ENCODE measurements around the gene MMD.
"Not testable (repeated sequence)": the region's sequence is repeated elsewhere in the genome, so short reads cannot be mapped to it uniquely, and the experiment has no call there.

MMD gene, protein sequence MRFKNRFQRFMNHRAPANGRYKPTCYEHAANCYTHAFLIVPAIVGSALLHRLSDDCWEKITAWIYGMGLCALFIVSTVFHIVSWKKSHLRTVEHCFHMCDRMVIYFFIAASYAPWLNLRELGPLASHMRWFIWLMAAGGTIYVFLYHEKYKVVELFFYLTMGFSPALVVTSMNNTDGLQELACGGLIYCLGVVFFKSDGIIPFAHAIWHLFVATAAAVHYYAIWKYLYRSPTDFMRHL

GRCh38 chr17:55421179-55421934 lies at the start of gene MMD:
TSS of gene MMD (minus strand) at chr17:55421835. CDS start at chr17:55421695, 140 bp downstream.
- peak in 1 of 2 donors; percentile 8 for DNase-seq (ENCODE audit: low read depth in 2 of 2)

GRCh38 chr17:55466671-55467070 lies 45.0 kb upstream of the MMD start:
- no peak for DNase-seq (ENCODE audit: low read depth in 2 of 2)

DNA sequence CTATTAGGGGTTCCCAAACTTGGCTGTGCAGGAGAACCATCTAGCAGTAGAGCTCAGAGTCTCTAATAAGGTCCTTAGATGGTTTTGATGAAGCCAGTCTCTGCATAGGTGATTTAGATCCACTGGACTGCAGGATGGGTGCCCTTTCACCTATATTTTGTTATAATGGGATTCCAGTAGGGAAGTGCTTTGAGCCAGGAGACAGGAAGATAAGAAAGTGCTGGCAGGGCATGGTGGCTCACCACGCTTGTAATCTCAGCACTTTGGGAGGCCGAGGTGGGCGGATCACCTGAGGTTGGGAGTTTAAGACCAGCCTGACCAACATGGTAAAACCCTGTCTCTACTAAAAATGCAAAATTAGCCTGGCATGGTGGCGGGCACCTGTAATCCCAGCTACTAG lies 44.1 kb upstream of the MMD start:
- not testable (repeated sequence) for DNase-seq (ENCODE audit: low read depth in 2 of 2)

GRCh38 chr17:55463600-55463999 lies 42.0 kb upstream of the MMD start:
- DNase-seq (ENCODE audit: low read depth in 2 of 2) = no peak

- no peak for DNase-seq (ENCODE audit: low read depth in 2 of 2)
Measured at GRCh38 chr17:55462711-55463110, 41.1 kb upstream of the MMD start.

- DNase-seq (ENCODE audit: low read depth in 2 of 2) = no peak
Measured at GRCh38 chr17:55462234-55462633, 40.6 kb upstream of the MMD start.

DNA sequence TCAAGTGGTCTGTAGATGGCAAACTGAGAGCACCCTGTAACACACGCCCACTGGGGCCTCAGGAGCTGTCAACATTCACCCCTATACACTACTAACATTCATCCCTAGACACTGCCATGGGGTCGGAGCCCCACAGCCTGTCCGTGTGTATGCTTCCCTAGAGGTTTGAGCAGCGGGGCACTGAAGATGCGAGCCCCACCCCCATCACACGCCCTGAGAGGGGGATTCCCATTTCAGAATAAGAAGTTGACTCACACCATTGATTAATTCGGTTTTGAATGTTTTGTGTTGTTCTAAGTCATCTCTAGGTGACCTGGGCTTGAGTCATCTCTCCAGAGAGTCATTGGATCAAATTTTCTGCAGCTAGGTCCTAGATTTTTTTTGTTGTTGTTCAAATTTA lies 37.3 kb upstream of the MMD start:
- peak; percentile 2 to 47 for DNase-seq (ENCODE audit: low read depth in 2 of 2)

DNA sequence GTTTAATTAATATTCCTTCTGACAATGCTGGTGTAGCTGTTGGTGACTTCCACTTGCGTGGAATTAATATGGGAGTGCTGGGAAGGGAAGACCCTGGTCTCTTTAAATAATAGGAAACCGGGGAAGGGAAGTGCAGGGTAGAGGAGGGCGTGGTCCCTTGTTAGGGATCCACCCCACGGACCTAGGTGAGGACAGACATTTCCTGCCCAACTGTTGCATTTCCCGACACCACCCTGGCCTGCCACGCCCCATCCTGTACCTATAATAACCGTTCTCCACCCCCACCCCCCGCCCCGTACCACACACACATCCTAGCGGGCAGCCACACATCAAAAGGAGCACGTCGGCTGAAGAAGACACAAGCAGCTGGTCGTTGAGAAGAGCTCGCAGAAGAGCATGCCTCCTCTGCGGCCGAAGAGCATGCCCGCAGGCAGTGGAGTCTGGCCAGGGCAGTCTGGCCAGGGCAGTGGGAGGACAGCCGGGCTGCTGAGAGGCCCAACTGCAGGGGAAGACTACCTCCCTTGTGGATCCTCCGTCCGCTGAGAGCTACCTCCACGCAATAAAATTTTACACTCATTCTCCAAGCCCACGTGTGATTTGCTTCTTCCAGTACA lies 36.8 kb upstream of the MMD start:
- no peak for DNase-seq (ENCODE audit: low read depth in 2 of 2)

DNA sequence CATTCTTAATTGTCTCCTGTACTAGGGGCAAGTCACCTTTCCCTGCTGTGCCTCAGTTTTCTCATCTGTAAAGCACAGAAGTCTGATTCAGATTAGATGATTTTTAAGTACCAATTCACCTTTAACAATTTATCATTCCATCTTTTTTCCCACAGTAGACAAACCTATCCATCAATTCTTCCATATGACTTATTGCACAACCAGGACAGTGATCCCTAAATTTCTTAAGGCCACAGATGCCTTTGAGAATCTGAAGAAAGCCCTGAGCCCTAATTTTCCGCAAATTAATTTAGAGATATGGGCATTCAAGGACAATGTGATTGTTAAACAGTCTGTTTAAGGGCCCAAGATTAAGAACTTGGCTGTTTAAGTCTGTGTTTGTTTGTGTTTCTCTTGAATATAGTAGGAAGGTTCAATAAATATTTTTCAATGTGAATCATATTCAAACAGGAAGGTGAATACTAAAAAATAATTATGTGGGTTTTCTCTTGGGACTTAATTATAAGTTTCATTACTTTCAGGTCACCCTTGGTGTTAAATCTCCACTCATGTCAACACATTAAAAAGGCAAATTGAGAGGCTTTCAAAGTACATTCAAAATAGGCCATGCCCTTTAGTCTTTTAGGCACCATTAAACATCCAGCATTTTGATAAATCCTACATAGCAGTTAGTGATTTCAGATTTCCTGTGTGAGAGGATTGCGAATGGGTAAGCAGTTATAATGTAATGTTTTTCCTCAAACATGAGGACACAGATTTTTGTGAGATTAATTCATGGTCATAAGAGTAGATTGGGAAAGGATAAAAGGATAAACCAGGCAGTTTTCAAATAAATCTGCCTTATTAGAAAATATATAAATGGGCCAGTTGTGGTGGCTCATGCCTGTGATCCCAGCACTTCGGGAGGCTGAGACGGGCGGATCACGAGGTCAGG lies 34.9 kb upstream of the MMD start:
- DNase-seq (ENCODE audit: low read depth in 2 of 2) = no peak

GRCh38 chr17:55454906-55455474 lies 33.4 kb upstream of the MMD start:
- DNase-seq (ENCODE audit: low read depth in 2 of 2) = no peak

- no peak for DNase-seq (ENCODE audit: low read depth in 2 of 2)
Measured at GRCh38 chr17:55453839-55454557, 32.4 kb upstream of the MMD start.

DNA sequence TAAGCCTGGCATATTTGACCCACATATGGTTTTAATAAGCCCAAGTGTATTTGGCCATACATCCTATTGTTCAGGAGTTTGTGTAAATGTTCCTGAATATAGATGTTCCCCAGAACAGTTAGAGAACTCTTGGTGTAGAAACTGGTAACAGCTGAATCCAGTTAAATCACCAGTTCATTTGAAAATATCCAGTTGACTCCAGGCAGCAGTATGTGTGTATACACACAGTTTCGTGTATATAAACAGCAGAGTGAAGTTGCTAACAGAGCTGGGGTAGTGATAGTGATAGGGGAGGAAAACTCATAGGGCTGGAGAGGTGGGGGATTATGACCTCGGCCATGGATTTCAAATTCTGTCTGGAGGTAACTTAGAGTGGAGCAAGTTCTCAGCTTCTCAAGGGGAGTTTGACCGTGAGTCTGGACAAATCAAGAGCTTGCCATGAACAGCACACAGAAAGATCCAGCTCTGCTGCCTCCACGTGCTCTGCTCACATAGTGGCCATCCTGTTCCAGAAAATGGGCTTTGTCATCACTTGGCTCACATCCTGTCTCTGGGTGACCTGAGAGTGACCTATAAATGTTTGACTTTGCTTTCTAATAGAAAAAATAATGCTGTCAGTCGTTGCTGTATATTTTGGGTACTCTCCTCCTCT lies 30.6 kb upstream of the MMD start:
- no peak for DNase-seq (ENCODE audit: low read depth in 2 of 2)

DNA sequence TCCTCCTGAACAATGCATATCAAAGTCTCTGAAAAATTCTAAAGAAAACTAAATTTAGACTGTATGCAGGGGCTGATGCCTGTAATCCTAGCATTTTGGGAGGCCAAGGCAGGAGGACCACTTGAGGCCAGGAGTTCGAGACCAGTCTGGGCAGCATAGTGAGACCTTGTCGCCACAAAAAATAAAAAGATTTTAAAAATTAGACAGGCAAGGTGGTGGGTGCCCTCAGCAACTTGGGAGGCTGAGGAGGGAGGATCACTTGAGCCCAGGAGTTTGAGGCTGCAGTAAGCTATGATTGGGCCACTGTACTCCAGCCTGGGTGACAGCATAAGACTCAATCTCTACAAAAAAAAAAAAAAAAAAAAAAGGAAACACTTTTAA lies 30.1 kb upstream of the MMD start:
- DNase-seq (ENCODE audit: low read depth in 2 of 2) = no peak

- DNase-seq (ENCODE audit: low read depth in 2 of 2) = no peak
Measured at GRCh38 chr17:55451203-55451641, 29.6 kb upstream of the MMD start.

- no peak for DNase-seq (ENCODE audit: low read depth in 2 of 2)
Measured at GRCh38 chr17:55450232-55450825, 28.7 kb upstream of the MMD start.

DNA sequence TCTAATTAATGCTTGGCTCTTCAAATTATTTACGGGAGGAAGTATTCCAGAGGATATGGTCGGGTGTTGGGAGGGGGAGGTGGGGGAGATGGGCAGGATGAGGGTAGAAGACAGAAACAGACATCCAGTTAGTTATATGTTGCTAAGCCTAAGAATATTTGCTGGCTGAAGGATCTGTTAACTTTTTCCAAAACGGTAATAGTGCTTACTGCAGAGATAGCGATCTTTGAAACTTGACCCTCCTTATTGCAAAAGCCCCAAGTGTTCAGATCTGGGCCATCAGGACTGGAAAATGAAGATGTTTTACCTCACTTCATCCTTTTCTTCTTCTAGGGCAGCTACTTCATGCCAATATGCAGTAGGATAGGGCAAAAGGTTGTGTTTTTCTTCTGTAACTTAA lies 27.0 kb upstream of the MMD start:
- no peak for DNase-seq (ENCODE audit: low read depth in 2 of 2)

DNA sequence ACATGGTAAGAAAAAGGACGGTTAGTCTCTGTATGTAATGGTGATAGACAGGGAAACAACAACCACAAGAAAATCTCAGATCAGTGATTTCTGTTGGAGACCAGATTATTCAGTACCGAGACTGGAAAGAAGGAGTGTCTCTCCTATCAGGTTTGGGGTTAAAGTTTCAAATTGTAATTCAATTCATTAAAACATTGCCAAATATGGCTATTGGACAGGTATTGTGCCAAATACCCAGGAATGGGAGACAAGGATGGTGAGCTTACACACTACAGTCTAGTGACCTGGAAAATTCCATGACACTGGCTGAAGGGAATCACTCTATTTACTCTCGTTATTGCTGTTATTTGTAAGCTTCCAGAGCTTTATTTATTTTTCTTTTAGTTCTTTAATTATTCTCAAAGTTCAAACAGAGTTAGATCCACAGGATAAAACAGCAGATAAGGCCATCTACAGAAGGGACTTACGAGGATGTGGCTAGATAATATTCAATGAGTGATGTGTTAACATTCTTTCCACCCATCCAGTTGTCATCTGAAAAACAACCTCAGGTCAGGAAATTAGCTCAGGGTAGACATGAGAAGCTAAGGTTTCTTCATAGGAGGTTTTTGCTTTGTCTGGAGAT lies 25.1 kb upstream of the MMD start:
- no peak for DNase-seq (ENCODE audit: low read depth in 2 of 2)

- not testable (repeated sequence) for DNase-seq (ENCODE audit: low read depth in 2 of 2)
Measured at GRCh38 chr17:55446004-55446403, 24.4 kb upstream of the MMD start.
